Thoracic aorta (tissue), 2 donors: ENCODE measurements around the gene EPSTI1. TPM values are rescaled to one million over a fixed set of nuclear protein-coding genes. Genes with fewer than 3 reads are reported as not detected.
"Not testable (repeated sequence)": the region's sequence is repeated elsewhere in the genome, so short reads cannot be mapped to it uniquely, and the experiment has no call there.

Experiments used
- ATAC-seq: fragments of 150-250 bp; one replicate; pipeline ENCODE4 v1.8.0; 2017; ENCODE audit warnings: low read depth; ENCODE audit not compliant: insufficient number of reproducible peaks, low FRiP score
- DNase-seq: peaks from one replicate; pipeline ENCODE4 v3.0.0-alpha.2; 2020; ENCODE audit warnings: low spot score
- H3K27ac ChIP-seq, 2 donors: fragments of 200-600 bp; sonication (generic); 1 replicate in 1 of 2; 2 replicates in 1 of 2; pipeline ENCODE4 v1.5.1; 2016; ENCODE audit warnings: mild to moderate bottlenecking in 2 of 2, moderate library complexity in 2 of 2
- H3K27me3 ChIP-seq: fragments of 200-600 bp; sonication (generic); replicated peaks from 2 replicates; pipeline ENCODE4 v1.6.0; 2016; ENCODE audit warnings: mild to moderate bottlenecking; ENCODE audit not compliant: insufficient read depth
- H3K36me3 ChIP-seq: fragments of 200-600 bp; sonication (generic); one replicate; pipeline ENCODE4 v1.5.1; 2016
- H3K4me1 ChIP-seq, 2 donors: fragments of 200-600 bp; sonication (generic); 1 replicate in 1 of 2; 2 replicates in 1 of 2; pipeline versions ENCODE4 v1.5.1 to v1.6.0; 2016; ENCODE audit warnings: low read depth in 2 of 2, mild to moderate bottlenecking in 1 of 2; ENCODE audit not compliant: control insufficient read depth in 1 of 2
- H3K4me3 ChIP-seq: fragments of 200-600 bp; sonication (generic); 2 replicates; pipeline ENCODE4 v1.5.1; 2016; ENCODE audit warnings: mild to moderate bottlenecking
- H3K9me3 ChIP-seq: fragments of 200-600 bp; sonication (generic); 2 replicates; pipeline ENCODE4 v1.5.1; 2016
- total RNA-seq, 2 donors: library from RNA; depleted of rRNA; stranded (reverse); fragments of >200 nt; gene quantifications; one replicate each; pipeline versions ENCODE4 v1.1.0 to v1.2.3, GENCODE V29; 2016
- TF ChIP-seq, protein P1 (sequence below): fragments of 200-600 bp; sonication (generic); IDR thresholded peaks from one replicate; pipeline ENCODE4 v1.5.1; 2019; ENCODE audit warnings: antibody characterized with exemption

EPSTI1 gene
- total RNA-seq, 2 donors from 2014 or later = 4.0 to 7.9 TPM

- DNase-seq (no peak), ATAC-seq (no peak)
- Histone ChIP-seq H3K4me3 (no peak overlapping the region), H3K27ac (no peak overlapping the region), H3K27me3 (no peaks in the 10 kb centered on the region), H3K36me3 (no peaks in the 10 kb centered on the region), H3K9me3 (no peaks in the 10 kb centered on the region), H3K4me1 (no peaks in the 10 kb centered on the region)
- TF ChIP-seq, protein P1, sequence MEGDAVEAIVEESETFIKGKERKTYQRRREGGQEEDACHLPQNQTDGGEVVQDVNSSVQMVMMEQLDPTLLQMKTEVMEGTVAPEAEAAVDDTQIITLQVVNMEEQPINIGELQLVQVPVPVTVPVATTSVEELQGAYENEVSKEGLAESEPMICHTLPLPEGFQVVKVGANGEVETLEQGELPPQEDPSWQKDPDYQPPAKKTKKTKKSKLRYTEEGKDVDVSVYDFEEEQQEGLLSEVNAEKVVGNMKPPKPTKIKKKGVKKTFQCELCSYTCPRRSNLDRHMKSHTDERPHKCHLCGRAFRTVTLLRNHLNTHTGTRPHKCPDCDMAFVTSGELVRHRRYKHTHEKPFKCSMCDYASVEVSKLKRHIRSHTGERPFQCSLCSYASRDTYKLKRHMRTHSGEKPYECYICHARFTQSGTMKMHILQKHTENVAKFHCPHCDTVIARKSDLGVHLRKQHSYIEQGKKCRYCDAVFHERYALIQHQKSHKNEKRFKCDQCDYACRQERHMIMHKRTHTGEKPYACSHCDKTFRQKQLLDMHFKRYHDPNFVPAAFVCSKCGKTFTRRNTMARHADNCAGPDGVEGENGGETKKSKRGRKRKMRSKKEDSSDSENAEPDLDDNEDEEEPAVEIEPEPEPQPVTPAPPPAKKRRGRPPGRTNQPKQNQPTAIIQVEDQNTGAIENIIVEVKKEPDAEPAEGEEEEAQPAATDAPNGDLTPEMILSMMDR = no peak
These were observed 7.5 kb upstream of the EPSTI1 start for GRCh38 chr13:42999491-42999890.

- Histone ChIP-seq H3K27me3 (no peaks in the 10 kb centered on the region), H3K27ac (no peak overlapping the region), H3K36me3 (no peaks in the 10 kb centered on the region), H3K4me3 (no peak overlapping the region), H3K4me1 (peaks cover 0 to 3% of the 10 kb centered on the region in 2 donors), H3K9me3 (no peaks in the 10 kb centered on the region)
- TF ChIP-seq, protein P1 = no peak
- ATAC-seq = no peak
- DNase-seq = no peak
These were observed 5.3 kb upstream of the EPSTI1 start for GRCh38 chr13:42997381-42997780.

DNA sequence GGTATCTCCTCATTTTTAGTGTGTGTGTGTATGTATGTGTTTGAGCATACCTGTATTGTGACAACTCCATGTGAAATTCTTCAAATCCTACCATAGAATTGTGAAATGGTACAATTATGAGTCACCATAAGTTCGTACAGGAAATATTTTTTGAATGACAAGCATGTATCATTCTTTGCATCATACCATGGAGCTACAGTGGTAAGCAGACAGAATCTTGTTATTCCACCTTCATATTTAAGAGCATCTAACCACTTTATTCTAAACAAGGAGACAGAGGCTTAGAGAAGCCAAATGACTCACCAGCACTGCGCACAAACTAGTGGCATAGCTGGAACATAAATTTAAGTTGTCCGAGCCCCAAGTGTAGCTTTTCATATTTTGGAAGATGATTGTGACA, 4.5 kb upstream of the EPSTI1 start:
- Histone ChIP-seq H3K27ac (no peak overlapping the region), H3K4me3 (no peak overlapping the region), H3K9me3 (no peaks in the 10 kb centered on the region), H3K36me3 (no peaks in the 10 kb centered on the region), H3K4me1 (peaks cover 0 to 3% of the 10 kb centered on the region in 2 donors), H3K27me3 (no peaks in the 10 kb centered on the region)
- TF ChIP-seq, protein P1 = no peak
- ATAC-seq = no peak
- DNase-seq = no peak

DNA sequence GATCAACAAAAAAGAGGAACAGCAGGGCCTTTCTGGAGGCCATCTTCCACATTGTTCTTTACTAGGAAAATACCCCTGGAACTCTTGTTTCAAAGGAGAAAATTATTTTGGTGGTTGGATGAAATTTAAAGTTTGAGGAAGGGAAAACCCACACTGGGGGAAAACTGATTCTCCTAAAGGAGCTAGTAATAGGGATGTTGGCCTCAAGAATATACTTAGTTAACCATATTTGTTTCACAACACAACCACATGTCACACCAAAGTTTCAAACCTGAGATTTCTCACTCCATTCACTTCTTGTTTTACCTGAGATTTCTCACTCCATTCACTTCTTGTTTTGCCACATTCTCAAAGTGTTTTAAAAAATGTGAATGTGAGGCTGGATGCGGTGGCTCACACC, 2.8 kb upstream of the EPSTI1 start:
- peaks cover 0 to 3% of the 10 kb centered on the region in 2 donors for H3K4me1 ChIP-seq
- H3K27ac ChIP-seq = no peak overlapping the region
- no peak for ATAC-seq
- TF ChIP-seq, protein P1 = no peak
- no peaks in the 10 kb centered on the region for H3K9me3 ChIP-seq
- DNase-seq = no peak
- H3K27me3 ChIP-seq = no peaks in the 10 kb centered on the region
- H3K36me3 ChIP-seq = no peaks in the 10 kb centered on the region
- no peak overlapping the region for H3K4me3 ChIP-seq

GRCh38 chr13:42992764-42993122, 702 bp upstream of the EPSTI1 start:
- no peak for DNase-seq
- TF ChIP-seq, protein P1 = no peak
- no peaks in the 10 kb centered on the region for H3K27me3 ChIP-seq
- peak overlapping the region; percentile 87 for H3K4me3 ChIP-seq
- H3K9me3 ChIP-seq = no peaks in the 10 kb centered on the region
- peaks cover 0 to 3% of the 10 kb centered on the region in 2 donors for H3K4me1 ChIP-seq
- H3K36me3 ChIP-seq = no peaks in the 10 kb centered on the region
- no peak for ATAC-seq
- H3K27ac ChIP-seq = peak overlapping the region in 1 of 2 donors; percentile 54

DNA sequence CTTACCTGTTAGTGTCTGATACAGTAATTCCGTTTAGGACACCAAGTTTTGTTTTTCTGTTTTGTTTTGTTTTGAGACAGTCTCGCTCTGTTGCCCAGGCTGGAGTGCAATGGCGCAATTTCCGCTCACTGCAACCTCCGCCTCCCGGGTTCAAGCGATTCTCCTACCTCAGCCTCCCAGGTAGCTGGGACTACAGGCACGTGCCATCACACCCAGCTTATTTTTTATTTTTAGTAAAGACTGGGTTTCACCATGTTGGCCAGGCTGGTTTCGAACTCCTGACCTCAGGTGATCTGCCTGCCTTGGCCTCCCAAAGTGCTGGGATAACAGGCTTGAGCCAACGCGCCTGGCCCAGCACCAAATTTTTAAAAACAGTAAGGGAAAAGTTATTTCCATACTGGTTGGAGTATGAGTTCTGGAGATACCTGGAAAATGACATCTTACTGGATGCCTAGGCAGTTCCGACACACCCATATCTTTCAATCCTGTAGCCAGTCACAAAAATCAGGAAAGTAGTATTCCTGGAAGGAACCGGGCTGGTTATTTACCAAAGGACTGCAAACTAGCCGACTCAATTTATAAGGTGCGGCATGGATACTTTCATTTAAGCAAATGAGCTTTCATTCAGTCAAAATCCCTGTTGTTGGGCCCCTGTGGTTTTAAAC, 676 bp downstream of the EPSTI1 start:
- not testable (repeated sequence) for H3K27me3 ChIP-seq, DNase-seq, H3K9me3 ChIP-seq, H3K36me3 ChIP-seq, H3K4me1 ChIP-seq, ATAC-seq
- Histone ChIP-seq H3K4me3 (peak overlapping the region; percentile 87), H3K27ac (peak overlapping the region; percentile 51 to 54)
